Hematopoietic multipotent progenitor cell treated with erythropoietin and hydrocortisone succinate and interleukin-3 and kit ligand, for 4 days (in vitro differentiated cells): ENCODE data around the gene P2RX6.
"Not testable (repeated sequence)": the region's sequence is repeated elsewhere in the genome, so short reads cannot be mapped to it uniquely, and the experiment has no call there.

Experiments
- DNase-seq: peaks from one replicate; pipeline ENCODE4 v3.0.0-alpha.2; 2015

P2RX6 gene

DNA sequence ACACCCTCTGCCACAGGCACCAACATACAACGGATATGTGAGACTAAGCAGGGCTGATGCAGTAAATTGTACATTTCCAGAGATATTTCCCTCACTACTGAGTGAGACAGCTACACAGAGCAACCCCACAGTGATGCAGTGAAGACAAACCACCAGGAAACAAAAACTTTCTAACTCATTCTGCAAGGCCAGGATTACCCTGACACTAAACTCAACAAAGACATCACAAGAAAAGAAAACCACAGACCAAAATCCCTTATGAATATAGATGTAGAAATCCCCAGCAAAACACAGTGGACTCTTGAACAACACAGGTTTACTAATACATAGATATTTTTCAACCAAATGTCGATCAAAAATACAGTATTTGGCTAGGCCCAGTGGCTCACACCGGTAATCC lies 18.9 kb downstream of the P2RX6 start:
- no peak for DNase-seq

DNA sequence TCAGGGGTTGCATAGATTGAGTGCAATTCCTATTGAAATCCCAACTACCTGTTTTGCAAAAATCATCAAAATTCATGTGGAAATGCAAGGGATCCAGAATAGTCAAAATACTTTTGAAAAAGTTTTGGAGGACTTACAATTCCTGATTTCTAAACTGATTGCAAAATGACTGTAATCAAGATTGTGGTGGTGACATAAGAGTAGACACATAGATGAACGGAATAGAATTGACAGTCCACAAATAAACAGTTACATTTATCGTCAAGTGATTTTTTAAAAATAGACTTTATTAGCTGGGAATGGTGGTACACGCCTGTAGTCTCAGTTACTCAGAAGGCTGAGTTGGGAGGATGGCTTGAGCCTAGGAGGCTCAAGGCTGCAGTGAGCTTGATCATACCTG lies 20.0 kb downstream of the P2RX6 start:
- DNase-seq = no peak

DNA sequence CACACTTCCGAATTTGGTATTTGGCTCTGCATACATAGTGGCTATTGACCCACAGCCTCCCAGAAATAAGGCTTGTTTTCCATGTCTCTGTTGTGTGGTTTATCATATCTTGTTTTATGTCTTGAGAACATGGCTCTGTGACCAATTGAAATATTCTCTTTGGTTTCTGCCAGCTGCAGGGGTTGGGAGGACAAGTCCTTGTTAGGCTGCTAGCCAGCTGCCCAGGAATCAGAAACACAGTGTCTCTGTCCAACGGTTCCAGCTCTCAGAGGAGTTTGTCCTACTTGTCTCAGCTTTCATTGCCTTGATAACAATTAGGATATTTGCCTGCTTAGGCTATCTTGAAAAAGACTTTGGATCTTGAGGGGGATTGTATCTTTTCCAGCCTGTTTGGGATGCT lies 23.4 kb downstream of the P2RX6 start:
- DNase-seq = no peak

DNA sequence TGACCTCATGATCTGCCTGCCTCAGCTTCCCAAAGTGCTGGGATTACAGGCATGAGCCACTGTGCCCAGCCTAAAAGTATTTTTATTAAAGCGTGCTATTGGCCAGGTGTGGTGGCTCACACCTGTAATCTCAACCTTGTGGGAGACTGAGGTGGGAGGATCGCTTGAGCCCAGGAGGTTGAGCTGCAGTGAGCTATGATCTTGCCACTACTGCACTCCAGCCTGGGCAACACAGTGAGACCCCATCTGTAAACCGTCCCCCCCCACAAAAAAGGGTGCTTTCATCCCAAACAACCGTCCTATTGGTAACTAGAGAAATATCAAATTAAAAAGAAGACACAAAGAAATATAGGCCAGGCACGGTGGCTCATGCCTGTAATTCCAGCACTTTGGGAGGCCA lies 24.2 kb downstream of the P2RX6 start:
- DNase-seq = not testable (repeated sequence)

DNA sequence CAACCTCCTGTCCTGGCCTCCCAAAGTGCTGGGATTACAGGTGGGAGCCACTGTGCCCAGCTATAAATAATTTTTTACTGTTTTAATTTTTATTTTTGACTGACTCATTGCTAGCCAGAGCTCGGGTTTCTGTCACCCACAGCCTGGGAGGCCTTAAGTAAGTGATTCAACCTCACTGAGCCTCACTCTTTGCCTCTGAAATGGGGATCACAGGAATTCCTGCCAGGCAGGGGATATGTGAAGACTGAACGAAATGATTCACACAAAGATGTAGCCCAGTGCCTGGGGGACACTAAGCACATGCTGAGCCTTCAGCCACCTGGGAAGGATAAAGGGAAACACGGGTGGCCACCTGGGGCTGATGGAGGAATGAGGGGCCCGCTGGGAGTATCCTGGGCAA lies 27.0 kb downstream of the P2RX6 start:
- no peak for DNase-seq

DNA sequence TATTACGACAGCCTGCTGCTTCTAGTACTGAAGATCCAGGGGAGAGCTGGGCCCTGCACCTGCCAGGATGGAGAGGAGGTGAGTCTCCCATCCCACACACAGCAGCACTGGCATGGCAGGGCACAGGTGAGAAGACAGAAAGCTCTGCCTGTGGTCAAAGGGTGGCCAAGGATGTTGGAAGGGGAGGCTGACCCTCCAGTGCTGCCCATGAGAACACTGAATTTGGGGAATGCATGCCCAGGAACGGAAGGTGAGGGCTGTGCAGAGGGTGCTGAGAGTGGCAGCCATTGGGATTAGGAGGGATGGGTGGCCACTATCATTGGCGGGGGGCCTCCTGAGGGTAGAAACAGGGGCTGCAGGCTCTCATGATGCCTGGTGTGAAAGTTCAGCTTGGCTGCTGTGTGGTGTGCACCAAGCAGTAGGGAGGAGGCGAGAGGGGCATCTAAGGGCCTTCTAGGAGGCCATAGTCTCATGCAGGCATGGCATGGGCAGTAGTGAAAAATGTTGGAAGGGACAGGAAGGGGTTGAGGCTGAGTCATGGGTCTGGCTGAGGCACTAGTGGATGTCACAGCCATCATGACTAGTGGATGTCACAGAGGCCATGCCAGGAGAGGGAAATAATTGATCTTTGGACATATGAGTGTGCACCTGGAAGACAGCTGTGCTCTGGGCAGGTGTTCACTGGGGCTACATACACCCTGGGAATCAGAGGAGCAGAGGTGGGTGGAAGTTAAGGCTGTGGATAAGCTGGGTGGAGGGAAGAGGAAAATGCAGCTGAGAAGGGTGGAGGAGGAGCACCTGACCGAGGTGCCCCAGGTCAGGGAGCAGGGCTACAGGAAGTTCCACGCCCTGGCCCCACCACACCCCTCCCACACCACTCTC lies 28.3 kb downstream of the P2RX6 start:
- no peak for DNase-seq

DNA sequence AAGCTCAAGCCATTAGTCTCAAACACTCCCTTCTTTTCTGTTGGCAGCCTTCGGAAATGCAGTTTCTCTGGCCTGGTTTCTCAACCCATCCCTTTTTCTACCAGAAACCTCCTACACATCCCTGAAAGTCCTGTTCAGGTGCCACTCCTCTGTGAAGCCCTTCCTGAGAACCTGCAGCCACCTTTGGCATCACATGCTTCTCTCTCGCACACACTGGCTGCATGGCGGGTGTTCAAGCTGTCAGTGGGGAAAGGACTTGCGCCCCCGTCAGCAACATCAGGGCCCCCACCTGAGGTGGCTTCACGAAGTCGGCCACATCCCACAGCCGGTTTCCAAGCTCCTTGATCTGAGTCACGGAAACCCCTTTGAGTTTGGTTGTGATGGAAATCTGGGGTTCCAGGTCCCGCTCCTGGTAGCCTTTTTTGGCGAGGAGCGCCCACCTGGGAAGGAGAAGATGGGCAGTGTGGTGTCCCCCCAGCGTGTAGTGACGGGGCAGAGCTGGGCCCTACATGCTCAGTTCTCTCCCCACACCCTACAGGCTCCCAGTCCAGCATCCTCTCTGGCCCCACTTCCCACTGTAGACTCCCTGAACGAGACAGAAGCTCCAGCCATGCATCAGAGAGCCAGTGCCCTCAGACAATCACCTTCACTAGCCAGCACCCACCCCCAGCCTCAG lies 29.0 kb downstream of the P2RX6 start:
- DNase-seq = no peak

DNA sequence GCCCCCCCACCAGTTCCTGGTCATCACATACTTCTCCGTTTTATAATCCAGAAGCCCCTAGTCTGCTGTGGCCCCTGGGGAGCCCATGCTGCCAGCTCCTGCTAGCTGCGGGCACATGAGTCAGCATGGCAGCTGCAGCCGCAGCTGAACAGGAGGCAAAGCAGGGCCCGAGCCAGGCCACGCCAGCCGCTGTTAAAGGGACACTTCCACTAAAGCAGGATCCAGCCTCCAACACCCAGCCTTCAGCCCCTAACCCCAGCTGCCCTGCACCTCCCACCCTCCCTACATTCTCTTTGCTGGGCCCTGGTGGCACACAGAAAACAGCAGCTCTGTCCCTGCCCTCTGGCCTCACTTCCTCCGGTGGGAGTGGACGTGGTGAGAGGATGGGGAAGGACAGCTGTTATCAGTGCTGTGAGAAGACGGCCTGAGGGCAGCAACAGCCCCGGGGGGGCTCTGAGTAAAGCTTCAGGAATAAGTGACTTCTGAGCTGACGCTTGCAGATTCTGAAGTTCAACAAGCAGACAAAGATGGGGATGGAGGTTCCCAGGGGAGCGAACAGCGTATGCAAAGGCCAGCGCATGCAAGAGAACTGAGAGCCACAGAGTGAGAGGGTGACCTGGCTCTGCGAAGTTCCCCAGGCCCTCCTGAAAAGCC lies 30.1 kb downstream of the P2RX6 start:
- peak; percentile 64 for DNase-seq

DNA sequence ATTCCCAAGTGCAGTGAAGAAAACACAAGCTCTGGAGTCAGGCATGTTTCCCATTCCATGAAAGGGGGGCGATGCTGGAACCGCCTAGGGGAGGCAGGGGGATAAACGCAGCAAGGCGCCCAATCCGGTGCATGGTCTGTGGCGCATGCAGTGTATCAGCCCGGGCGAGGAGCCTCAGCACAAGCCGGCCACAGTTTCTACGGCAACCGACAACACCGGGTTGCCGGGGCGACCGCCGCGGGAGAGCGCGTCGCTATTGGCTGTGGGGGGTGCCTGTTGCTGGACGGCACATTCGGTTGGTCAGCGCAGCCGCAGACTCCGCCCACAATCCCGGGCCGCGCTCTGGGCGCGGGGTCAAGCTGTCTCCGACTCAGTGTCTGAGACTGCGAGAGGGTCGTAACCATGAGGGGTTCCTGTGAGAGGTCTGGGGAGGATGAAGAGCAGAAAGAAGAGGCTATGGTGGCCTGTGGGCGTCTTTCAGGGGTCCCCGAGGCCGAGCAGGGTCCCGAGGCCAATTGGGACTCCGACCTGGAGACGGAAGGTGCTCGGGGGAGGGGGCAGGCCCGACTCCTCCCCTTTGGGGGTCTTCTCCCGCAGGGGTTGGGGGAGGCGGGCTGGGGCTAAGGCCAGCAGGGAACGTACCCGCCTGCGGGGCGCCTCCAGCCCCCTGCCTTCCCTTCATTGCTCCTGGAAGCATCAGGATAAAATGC lies 30.8 kb downstream of the P2RX6 start, which contains the start of gene LRRC74B:
Gene LRRC74B (plus strand): TSS at position 362 of the 710 bp plus-strand sequence. CDS start 41 bp downstream, at position 403.
- peak; percentile 96 for DNase-seq

DNA sequence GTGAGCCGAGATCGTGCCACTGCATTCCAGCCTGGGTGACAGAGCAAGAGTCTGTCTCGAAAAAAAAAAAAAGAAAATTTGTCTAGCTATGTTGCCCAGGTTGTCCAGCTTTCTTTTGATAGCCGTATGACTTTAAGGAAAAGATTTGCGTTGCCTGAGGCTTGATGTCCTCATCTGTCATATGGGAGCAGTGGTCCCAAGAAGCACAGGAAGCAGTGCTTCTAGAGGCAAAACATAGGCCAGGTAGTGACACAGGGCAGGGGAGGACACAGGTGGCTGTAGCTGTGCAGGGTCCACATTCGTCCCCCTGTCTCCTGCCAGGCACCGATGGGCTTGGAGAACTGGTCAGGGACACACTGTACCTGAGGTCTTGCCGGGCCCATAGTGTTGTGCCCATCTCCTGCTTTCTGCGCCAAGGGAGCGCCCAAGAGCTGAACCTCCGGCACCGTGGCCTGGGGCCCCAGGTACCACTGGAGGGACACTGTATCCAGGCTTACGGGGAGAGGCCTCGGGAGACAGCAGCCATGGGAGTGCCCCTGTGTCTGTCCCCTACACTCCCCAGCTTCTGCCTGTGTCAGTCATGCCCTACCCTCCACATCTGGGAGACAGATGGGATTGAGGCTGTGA lies 32.2 kb downstream of the P2RX6 start:
- DNase-seq = no peak

DNA sequence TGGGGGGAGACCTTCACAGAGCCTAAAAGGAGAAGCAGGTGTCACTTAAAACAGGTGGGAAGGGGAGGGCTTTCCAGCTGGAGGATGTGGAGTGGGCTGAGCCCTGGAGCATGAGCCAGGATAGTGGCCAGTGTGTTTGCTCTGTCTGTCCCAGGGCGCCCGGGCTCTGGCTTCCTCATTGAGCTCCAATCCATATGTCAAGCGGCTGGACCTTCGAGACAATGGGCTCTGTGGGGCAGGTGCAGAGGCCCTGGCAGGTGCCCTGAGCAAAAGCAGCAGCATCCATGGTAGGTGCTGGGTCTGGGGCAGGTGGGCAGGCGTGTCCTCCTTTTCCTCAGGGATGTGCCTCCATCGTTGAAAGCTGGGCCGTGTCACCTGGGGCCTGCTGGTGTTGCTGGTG lies 32.8 kb downstream of the P2RX6 start:
- DNase-seq = no peak

DNA sequence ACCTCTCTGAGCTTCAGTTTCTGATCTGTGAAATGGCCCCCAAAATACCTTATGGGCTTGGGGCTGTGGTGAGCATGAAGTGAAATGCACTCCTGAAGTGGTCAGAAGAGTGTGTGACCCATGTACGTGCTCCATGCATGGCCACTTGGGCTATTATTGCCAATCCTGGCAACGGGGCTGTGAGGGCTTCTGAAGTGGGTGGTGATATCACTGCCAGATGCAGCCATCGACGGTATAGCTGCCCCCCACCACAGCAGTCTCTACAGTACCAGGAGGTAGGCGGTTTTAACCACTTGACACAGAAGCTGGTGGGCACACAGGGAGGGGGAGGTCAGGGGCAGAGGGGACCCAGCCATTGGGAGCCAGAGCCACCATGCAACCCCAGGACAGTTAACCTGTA lies 33.5 kb downstream of the P2RX6 start:
- DNase-seq = not testable (repeated sequence)

DNA sequence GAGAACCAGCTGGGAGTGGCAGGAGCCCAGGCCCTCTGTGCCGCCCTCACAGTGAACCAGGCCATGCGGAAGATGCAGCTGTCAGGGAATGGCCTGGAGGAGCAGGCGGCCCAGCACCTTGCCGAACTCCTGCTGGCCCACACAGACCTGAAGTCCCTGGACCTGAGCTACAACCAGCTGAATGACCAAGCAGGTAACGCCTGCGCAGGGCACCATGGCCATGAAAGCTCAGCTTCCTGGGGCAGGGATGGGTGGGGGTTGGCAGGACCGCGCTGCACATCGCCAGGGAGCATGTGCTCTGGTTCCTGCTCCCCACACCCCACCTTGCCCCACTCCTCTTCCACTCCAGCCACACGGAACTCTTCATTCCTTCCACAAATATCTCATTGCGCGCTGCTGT lies 34.0 kb downstream of the P2RX6 start:
- DNase-seq = not testable (repeated sequence)

DNA sequence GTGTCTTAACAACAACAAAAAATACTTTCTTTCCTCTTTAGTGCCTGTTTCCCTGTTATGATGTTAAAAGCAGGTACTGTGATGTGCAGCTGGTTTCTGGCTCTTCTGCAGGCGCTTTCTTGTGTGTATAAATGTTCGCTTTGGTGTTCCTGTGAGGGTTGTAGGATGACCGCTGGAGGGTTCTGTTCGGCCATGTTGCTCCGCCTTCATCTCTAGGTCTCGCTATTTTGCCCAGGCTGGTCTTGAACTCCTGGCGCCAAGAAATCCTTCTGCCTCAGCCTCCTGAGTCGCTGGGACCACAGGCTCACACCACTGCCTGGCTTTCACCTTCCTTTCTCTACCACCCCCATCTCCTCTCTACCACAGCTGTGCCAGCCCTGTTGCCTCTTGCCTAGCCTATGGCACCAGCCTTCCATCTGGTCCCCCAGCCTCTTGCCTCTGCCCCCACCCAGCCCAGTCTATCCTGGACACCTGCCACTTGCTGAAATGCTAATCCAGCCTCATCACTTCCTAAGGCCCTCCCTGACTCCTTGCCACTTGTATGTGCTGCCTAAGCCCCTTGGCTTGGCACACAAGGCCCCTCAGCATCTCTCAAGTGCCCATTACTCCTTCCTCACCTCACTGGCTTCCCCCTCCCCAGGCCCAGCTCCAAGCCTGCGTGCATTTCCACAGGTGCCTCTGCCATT lies 36.3 kb downstream of the P2RX6 start:
- no peak for DNase-seq

DNA sequence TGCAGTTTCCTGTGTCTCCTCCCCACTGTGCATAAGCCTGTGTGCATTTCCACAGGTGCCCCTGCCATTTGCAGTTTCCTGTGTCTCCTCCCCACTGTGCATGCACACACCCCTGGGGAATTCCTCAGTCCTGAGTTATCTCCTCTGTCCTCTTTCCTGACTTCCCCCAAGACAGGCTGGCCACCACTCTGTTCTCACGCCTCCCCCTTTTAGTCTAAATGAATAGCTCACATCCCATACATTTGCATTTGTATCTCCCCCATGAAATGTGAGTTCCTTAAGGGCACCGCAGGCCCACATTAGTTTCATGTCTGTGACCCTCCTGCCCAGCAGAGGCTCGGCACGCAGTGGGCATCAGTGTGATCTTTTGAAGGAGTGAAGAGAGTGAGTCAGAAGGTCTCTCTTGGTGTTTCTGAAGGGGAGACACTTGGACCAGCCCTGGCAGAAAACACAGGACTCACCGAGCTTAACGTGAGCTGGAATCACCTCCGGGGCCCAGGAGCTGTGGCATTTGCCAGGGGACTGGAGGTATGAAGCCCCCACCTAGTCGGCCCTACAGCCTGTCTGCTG lies 37.0 kb downstream of the P2RX6 start:
- no peak for DNase-seq

DNA sequence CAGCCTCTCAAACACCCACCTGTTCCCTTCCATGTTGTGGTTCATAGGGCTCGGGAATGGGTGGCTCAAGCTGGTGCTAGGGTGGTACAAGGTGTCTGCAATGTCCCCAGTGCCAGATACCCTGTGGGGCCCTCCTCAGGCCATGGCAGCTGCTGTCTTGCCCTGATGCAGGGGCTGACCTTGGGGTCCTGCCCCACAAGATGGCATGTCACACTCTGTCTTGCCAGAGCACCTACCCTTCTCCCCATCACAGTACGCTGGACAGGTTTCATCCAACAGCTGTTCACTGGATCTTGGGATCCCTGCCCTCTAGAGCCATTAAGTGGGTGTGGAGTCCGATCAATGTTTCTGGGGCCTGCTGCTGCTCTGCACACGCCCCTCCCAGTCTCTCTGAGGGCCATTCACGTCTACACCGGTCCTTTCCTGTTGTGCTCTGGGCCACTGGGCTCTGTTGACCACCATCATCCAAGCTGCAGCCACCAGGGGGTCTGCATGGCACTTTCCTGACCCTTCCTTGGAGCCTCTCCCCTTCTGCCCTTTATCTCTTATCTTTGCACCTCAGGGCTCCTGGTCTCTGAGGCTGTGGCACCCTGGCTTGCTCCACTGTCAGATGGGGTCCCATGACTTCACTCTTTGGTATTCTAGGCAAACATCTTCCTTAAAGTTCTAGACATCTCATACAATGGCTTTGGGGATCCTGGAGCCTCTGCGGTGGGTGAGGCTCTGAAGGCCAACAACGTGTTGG lies 37.9 kb downstream of the P2RX6 start:
- no peak for DNase-seq

DNA sequence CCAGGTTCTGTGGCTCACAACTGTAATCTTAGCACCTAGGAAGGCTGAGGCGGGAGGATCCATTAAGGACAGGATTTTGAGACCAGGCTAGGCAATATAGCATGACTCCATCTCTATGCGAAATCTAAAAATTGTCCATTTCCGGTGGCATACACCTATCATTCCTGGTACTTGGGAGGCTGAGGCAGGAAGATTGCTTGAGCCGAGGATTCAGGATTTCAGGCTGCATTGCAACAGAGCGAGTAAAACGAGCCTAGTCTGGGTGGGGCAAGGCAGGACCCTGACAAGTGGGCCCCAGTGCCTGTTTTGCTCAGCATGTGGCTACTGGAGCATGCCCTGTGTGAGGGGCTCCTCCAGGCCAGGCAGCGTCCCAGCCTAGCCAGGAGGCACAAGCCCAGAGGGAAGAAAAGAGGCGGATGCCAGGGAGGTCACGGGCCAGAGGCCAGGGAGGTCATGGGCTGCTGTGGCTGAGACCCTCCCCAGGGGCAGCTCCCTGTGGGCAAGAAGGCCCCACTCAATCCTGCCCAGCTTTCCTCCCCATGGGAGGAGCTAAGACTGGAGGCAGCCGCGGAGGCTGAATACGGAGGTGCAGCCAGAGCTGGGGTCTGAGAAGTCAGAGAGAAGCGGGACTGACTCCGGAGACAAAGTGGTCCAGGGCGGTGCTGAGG lies 39.2 kb downstream of the P2RX6 start:
- no peak for DNase-seq

DNA sequence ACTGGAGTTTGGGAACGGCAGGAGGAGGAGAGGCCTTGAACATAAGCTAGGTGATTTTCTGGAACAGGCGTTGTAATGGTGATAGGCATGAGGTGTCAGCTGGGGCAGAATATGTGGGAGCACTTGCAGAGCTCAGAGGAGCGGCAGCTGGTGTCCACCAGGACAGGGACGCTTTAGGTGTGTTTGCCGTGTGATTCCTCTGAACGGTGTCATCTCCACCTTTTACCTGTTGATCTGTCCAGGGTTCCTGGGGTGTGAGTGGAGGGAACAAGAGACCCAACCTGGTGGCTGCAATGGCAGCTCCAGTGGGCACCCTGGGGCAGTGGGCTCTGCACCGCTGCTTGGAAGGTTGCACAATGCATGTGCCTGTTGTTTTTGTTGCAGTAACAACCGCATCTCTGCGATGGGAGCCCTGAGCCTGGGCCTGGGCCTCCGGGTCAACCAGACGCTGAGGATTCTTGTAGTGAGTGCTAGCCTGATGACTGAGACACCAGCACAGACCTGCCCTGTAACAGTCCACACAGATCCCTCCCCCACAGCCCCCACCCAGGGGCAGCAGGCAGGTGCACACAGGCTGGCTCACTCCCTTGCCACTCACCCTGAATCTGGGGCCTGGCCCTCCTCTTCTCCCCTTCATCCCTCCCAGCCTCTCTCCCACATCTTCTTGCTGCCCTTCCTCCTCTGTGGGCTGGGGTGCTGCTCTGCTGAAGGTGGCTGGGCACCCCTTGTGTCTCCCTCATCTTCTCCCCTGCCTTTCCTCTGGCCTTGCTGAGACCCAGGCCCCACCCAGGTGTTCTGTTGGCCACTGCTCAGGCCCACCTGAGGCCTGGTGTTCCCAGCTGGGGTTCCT lies 40.0 kb downstream of the P2RX6 start:
- no peak for DNase-seq

DNA sequence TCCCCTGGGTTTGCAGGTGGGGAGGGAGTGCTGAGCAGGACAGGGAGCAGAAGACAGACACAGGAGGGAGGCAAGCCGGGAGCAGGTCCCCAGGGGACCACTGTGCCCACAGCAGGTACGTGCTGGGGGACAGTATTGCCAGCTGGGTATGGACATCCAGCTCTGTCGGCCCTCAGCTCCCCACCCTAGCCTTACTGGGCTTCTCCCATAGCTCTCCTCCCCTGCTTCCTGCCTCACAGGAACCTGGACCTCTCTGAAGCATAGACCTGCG lies 40.5 kb downstream of the P2RX6 start:
- no peak for DNase-seq

DNA sequence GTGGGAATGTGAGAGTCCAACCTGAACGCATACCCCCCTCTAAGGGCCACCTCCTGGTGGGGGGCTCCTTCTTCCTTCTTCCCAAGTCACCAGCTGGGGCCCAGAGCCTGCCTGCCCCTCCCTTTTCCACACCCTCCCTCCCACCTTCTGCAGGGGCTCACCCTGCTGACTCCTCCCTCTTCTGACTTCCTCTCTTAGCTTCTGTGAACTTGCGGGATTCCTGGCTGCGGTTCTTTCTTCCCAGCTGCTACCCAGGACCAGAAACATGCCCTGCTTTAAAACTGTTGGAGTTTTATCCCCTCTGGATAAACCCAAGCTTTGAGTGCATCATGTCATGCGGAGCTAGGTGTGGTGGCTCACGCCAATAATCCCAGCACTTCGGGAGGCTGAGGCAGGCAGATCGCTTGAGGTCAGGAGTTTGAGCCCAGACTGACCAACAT lies 40.9 kb downstream of the P2RX6 start:
- DNase-seq = peak; percentile 63
